ENCODE results near the gene ZSCAN4.

The ZSCAN4 gene

GRCh38 chr19:57651654-57651996, 17.1 kb upstream of the ZSCAN4 start:
- H3K36me3 ChIP-seq (ENCODE audit: control insufficient read depth, insufficient read depth, low read length, severe bottlenecking): no peaks in the 10 kb centered on the region
- DNase-seq (ENCODE audit: low read depth): no peak
- no peaks in the 10 kb centered on the region for H3K9me3 ChIP-seq (ENCODE audit: control insufficient read depth, low read length)
- no peaks in the 10 kb centered on the region for H3K4me1 ChIP-seq (ENCODE audit: control insufficient read depth, insufficient read depth, low read length)
- H3K9ac ChIP-seq (ENCODE audit: low read length): no peak overlapping the region
- H3K4me3 ChIP-seq (ENCODE audit: low read length): no peak overlapping the region
- H3K27me3 ChIP-seq (replicated peaks; ENCODE audit: control insufficient read depth, insufficient read depth, low read length): peaks cover 4% of the 10 kb centered on the region

GRCh38 chr19:57653689-57654088, 15.0 kb upstream of the ZSCAN4 start:
- H3K9ac ChIP-seq (ENCODE audit: low read length): no peak overlapping the region

GRCh38 chr19:57655443-57655842, 13.3 kb upstream of the ZSCAN4 start:
- Histone ChIP-seq H3K27me3 (replicated peaks; ENCODE audit: control insufficient read depth, insufficient read depth, low read length) (peaks cover 15% of the 10 kb centered on the region), H3K9me3 (ENCODE audit: control insufficient read depth, low read length) (no peaks in the 10 kb centered on the region), H3K4me3 (ENCODE audit: low read length) (no peak overlapping the region), H3K9ac (ENCODE audit: low read length) (no peak overlapping the region), H3K36me3 (ENCODE audit: control insufficient read depth, insufficient read depth, low read length, severe bottlenecking) (no peaks in the 10 kb centered on the region), H3K4me1 (ENCODE audit: control insufficient read depth, insufficient read depth, low read length) (no peaks in the 10 kb centered on the region)
- no peak for DNase-seq (ENCODE audit: low read depth)

More at GRCh38 chr19:57653689-57654088, 15.0 kb upstream of the ZSCAN4 start:
- H3K36me3 ChIP-seq (ENCODE audit: control insufficient read depth, insufficient read depth, low read length, severe bottlenecking): no peaks in the 10 kb centered on the region
- H3K9me3 ChIP-seq (ENCODE audit: control insufficient read depth, low read length): no peaks in the 10 kb centered on the region
- peaks cover 4% of the 10 kb centered on the region for H3K27me3 ChIP-seq (replicated peaks; ENCODE audit: control insufficient read depth, insufficient read depth, low read length)
- H3K4me3 ChIP-seq (ENCODE audit: low read length): no peak overlapping the region
- DNase-seq (ENCODE audit: low read depth): no peak
- H3K4me1 ChIP-seq (ENCODE audit: control insufficient read depth, insufficient read depth, low read length): no peaks in the 10 kb centered on the region

GRCh38 chr19:57656346-57656745, 12.4 kb upstream of the ZSCAN4 start:
- H3K27me3 ChIP-seq (replicated peaks; ENCODE audit: control insufficient read depth, insufficient read depth, low read length): peaks cover 15% of the 10 kb centered on the region
- H3K36me3 ChIP-seq (ENCODE audit: control insufficient read depth, insufficient read depth, low read length, severe bottlenecking): no peaks in the 10 kb centered on the region
- H3K4me3 ChIP-seq (ENCODE audit: low read length): no peak overlapping the region

GRCh38 chr19:57664269-57665127, 4.2 kb upstream of the ZSCAN4 start:
- H3K9ac ChIP-seq (ENCODE audit: low read length): peak overlapping the region; percentile 75
- no peaks in the 10 kb centered on the region for H3K36me3 ChIP-seq (ENCODE audit: control insufficient read depth, insufficient read depth, low read length, severe bottlenecking)
- DNase-seq (ENCODE audit: low read depth): peak; percentile 76
- peaks cover 9% of the 10 kb centered on the region for H3K4me1 ChIP-seq (ENCODE audit: control insufficient read depth, insufficient read depth, low read length)
- H3K4me3 ChIP-seq (ENCODE audit: low read length): peak overlapping the region; percentile 83
- peaks cover 12% of the 10 kb centered on the region for H3K27me3 ChIP-seq (replicated peaks; ENCODE audit: control insufficient read depth, insufficient read depth, low read length)
- H3K9me3 ChIP-seq (ENCODE audit: control insufficient read depth, low read length): no peaks in the 10 kb centered on the region

More at GRCh38 chr19:57656346-57656745, 12.4 kb upstream of the ZSCAN4 start:
- Histone ChIP-seq H3K9ac (ENCODE audit: low read length) (no peak overlapping the region), H3K9me3 (ENCODE audit: control insufficient read depth, low read length) (no peaks in the 10 kb centered on the region), H3K4me1 (ENCODE audit: control insufficient read depth, insufficient read depth, low read length) (no peaks in the 10 kb centered on the region)
- DNase-seq (ENCODE audit: low read depth): no peak

GRCh38 chr19:57665261-57665806, 3.4 kb upstream of the ZSCAN4 start:
- H3K27me3 ChIP-seq (replicated peaks; ENCODE audit: control insufficient read depth, insufficient read depth, low read length): peaks cover 6% of the 10 kb centered on the region
- no peak overlapping the region for H3K4me3 ChIP-seq (ENCODE audit: low read length)
- no peaks in the 10 kb centered on the region for H3K9me3 ChIP-seq (ENCODE audit: control insufficient read depth, low read length)
- no peak for DNase-seq (ENCODE audit: low read depth)
- no peak overlapping the region for H3K9ac ChIP-seq (ENCODE audit: low read length)
- peaks cover 9% of the 10 kb centered on the region for H3K4me1 ChIP-seq (ENCODE audit: control insufficient read depth, insufficient read depth, low read length)
- no peaks in the 10 kb centered on the region for H3K36me3 ChIP-seq (ENCODE audit: control insufficient read depth, insufficient read depth, low read length, severe bottlenecking)

GRCh38 chr19:57667228-57667627, 1.5 kb upstream of the ZSCAN4 start:
- DNase-seq (ENCODE audit: low read depth): no peak
- H3K9me3 ChIP-seq (ENCODE audit: control insufficient read depth, low read length): no peaks in the 10 kb centered on the region
- no peak overlapping the region for H3K9ac ChIP-seq (ENCODE audit: low read length)
- peaks cover 6% of the 10 kb centered on the region for H3K27me3 ChIP-seq (replicated peaks; ENCODE audit: control insufficient read depth, insufficient read depth, low read length)
- no peak overlapping the region for H3K4me3 ChIP-seq (ENCODE audit: low read length)
- H3K4me1 ChIP-seq (ENCODE audit: control insufficient read depth, insufficient read depth, low read length): peaks cover 20% of the 10 kb centered on the region
- H3K36me3 ChIP-seq (ENCODE audit: control insufficient read depth, insufficient read depth, low read length, severe bottlenecking): no peaks in the 10 kb centered on the region

- Histone ChIP-seq H3K4me3 (ENCODE audit: low read length) (no peak overlapping the region), H3K9ac (ENCODE audit: low read length) (no peak overlapping the region), H3K27me3 (replicated peaks; ENCODE audit: control insufficient read depth, insufficient read depth, low read length) (peaks cover 6% of the 10 kb centered on the region), H3K9me3 (ENCODE audit: control insufficient read depth, low read length) (no peaks in the 10 kb centered on the region), H3K36me3 (ENCODE audit: control insufficient read depth, insufficient read depth, low read length, severe bottlenecking) (no peaks in the 10 kb centered on the region), H3K4me1 (ENCODE audit: control insufficient read depth, insufficient read depth, low read length) (peaks cover 22% of the 10 kb centered on the region)
- no peak for DNase-seq (ENCODE audit: low read depth)
These were observed 2.6 kb downstream of the ZSCAN4 start for GRCh38 chr19:57671124-57671895.

- peaks cover 2% of the 10 kb centered on the region for H3K27me3 ChIP-seq (replicated peaks; ENCODE audit: control insufficient read depth, insufficient read depth, low read length)
- DNase-seq (ENCODE audit: low read depth): no peak
- H3K4me1 ChIP-seq (ENCODE audit: control insufficient read depth, insufficient read depth, low read length): peaks cover 28% of the 10 kb centered on the region
- H3K9me3 ChIP-seq (ENCODE audit: control insufficient read depth, low read length): no peaks in the 10 kb centered on the region
- H3K36me3 ChIP-seq (ENCODE audit: control insufficient read depth, insufficient read depth, low read length, severe bottlenecking): no peaks in the 10 kb centered on the region
- H3K4me3 ChIP-seq (ENCODE audit: low read length): no peak overlapping the region
- H3K9ac ChIP-seq (ENCODE audit: low read length): no peak overlapping the region
These were observed 3.7 kb downstream of the ZSCAN4 start for GRCh38 chr19:57672466-57672865.

- Histone ChIP-seq H3K27me3 (replicated peaks; ENCODE audit: control insufficient read depth, insufficient read depth, low read length) (no peaks in the 10 kb centered on the region), H3K9me3 (ENCODE audit: control insufficient read depth, low read length) (no peaks in the 10 kb centered on the region), H3K9ac (ENCODE audit: low read length) (no peak overlapping the region), H3K36me3 (ENCODE audit: control insufficient read depth, insufficient read depth, low read length, severe bottlenecking) (no peaks in the 10 kb centered on the region), H3K4me1 (ENCODE audit: control insufficient read depth, insufficient read depth, low read length) (peaks cover 26% of the 10 kb centered on the region), H3K4me3 (ENCODE audit: low read length) (peak overlapping the region; percentile 6)
- peak; percentile 54 for DNase-seq (ENCODE audit: low read depth)
These were observed 7.1 kb downstream of the ZSCAN4 start for GRCh38 chr19:57675881-57676280.

- Histone ChIP-seq H3K4me3 (ENCODE audit: low read length) (peak overlapping the region; percentile 99), H3K36me3 (ENCODE audit: control insufficient read depth, insufficient read depth, low read length, severe bottlenecking) (peaks cover 34% of the 10 kb centered on the region), H3K27me3 (replicated peaks; ENCODE audit: control insufficient read depth, insufficient read depth, low read length) (no peaks in the 10 kb centered on the region), H3K9ac (ENCODE audit: low read length) (peak overlapping the region; percentile 92), H3K4me1 (ENCODE audit: control insufficient read depth, insufficient read depth, low read length) (peaks cover 15% of the 10 kb centered on the region), H3K9me3 (ENCODE audit: control insufficient read depth, low read length) (peaks cover 31% of the 10 kb centered on the region)
- DNase-seq (ENCODE audit: low read depth): no peak
These were observed 13.6 kb downstream of the ZSCAN4 start for GRCh38 chr19:57682226-57682766.
